GM13977 (cell line): ENCODE results near the gene IRF1.

Source experiments
- DNase-seq: peaks from one replicate; pipeline ENCODE4 v3.0.0; 2012; ENCODE audit warnings: low spot score
- CTCF ChIP-seq: IDR thresholded peaks from 2 replicates; pipeline ENCODE4 v1.5.1; 2012; ENCODE audit warnings: mild to moderate bottlenecking, control low read depth; ENCODE audit not compliant: insufficient read depth; ENCODE audit errors: extremely low read depth, missing control alignments
- in situ Hi-C: fragments of 300-500 bp; cut with MboI; formaldehyde crosslinking; loops from one replicate; pipeline ENCODE4 v1.12.0; 2022; ENCODE audit warnings: low sequenced_read_pairs, low pct_unique_long_range_greater_than_20kb, mixed read lengths, inconsistent platforms; ENCODE audit not compliant: unreplicated experiment

Gene IRF1

GRCh38 chr5:132470596-132470995 lies 20.0 kb downstream of the IRF1 start:
- DNase-seq, result no peak
- in situ Hi-C loops, result loop anchor here (10.0 kb wide), 1 partner anchor 46 kb away; no protein-coding TSS in a partner anchor
- TF ChIP-seq CTCF, result no peak

DNA sequence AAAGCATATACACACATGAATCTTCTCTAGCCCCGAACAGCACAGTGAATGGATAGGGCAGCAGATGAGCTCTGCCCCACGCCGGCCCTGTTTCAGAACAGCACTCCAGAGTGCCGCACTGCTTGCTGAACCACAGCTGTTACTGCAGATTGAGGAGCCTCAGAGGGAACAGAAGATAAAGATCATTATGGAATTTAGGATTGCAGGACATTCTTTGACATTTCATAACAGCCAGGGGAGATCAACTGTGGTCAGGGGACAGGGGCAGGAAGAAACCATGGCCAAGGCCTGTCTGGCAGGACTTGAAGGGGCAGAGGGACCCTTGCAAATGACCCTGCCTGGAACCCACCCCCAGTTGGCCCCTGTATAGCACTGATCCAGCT lies 20.6 kb downstream of the IRF1 start:
- TF ChIP-seq CTCF, result no peak
- in situ Hi-C loops, result loop anchor here (10.0 kb wide), 1 partner anchor 45 kb away; no protein-coding TSS in a partner anchor
- no peak for DNase-seq

DNA sequence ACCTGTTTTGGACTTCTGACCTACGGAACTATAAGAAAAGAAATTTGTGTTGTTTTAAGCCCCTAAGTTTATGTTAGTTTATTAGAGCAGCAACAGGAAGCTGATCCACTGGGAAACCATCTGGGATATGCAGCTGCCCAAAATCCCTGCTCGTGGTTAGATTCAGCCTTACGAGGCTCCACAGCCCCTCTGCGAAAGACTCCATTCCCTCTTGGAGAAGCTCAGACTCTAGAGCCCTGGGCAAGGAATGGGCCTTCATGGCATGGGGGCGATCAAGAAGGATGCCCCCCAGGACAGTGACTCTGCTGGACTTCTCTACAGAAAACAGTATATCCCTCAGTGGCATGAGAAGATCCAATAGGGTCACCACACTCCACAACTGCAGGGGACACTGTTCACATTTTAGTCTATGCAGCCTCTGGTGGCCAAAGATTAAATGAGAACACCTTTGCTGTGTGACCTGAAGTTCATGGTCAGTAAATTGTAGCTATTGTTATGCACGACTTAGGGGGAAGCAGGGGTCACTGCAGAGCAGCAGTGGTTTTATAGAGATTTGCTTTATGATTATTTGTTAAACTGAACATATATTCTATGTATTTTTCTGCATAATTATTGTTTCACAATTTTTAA lies 21.1 kb downstream of the IRF1 start:
- TF ChIP-seq CTCF, result peak; percentile 5
- in situ Hi-C loops, result loop anchor here (10.0 kb wide), 1 partner anchor 45 kb away; no protein-coding TSS in a partner anchor
- DNase-seq, result no peak

DNA sequence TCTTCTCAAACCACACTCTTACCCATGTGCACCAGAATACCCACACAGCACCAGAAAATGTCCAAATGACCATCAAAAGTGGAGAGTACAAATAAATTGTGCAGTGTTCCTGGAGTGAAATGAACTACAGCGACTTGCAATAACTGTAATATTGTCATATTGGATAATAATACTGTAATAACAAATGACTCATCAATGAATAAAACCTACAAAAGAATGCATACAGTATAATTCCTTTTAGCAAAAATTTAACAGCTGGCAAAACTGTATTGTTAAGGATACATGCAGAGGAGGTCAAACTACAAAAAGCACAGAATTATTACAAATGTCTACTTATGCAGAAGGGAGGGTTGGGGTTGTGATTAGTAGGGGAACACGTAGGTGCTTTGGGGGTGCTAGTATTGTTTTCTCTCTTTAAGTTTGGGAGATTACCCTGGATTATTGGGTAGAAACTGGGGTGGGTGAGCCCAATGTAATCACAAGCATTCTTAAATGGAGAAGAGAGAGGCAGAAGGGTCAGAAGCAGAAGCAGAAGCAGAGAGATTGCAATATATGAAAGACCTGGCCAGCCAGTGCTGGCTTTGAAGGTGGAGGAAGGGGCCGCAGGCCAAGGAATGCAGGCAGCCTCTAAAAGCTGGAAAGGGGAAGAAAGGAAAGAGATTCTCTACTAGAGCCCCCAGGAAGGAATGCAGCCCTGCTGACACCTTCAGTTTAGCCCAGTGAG lies 21.8 kb downstream of the IRF1 start:
- no peak for DNase-seq
- in situ Hi-C loops, result no loop called here
- TF ChIP-seq CTCF, result no peak

GRCh38 chr5:132467287-132467984 lies 23.1 kb downstream of the IRF1 start:
- no peak for DNase-seq
- no peak for TF ChIP-seq CTCF
- in situ Hi-C loops, result no loop called here

- peak; percentile 60 for DNase-seq
- in situ Hi-C loops, result no loop called here
- TF ChIP-seq CTCF, result no peak
Observed at GRCh38 chr5:132466433-132467286, 23.9 kb downstream of the IRF1 start.
